Thymus (tissue), 11 donors: Measurements from ENCODE around the gene DCUN1D3. TPM values are rescaled to one million over a fixed set of nuclear protein-coding genes. Genes with fewer than 3 reads are reported as not detected.

Source experiments
- DNase-seq, 9 donors: peaks; one replicate each; pipeline ENCODE4 v3.0.0-alpha.2; 2013; ENCODE audit warnings: low spot score in 9 of 9, low read depth in 6 of 9, missing footprints in 1 of 9
- H3K27ac ChIP-seq, 2 donors: one replicate each; pipeline ENCODE4 v1.5.1; 2013; ENCODE audit warnings: control low read depth in 1 of 2, low read depth in 1 of 2, low read length in 1 of 2, mild to moderate bottlenecking in 1 of 2, moderate library complexity in 1 of 2
- H3K27me3 ChIP-seq, 2 donors: one replicate each; pipeline ENCODE4 v1.5.1; 2013; ENCODE audit warnings: low read length in 1 of 2; ENCODE audit not compliant: control insufficient read depth in 2 of 2, insufficient read depth in 1 of 2
- H3K36me3 ChIP-seq, 2 donors: one replicate each; pipeline ENCODE4 v1.5.1; 2013; ENCODE audit warnings: low read length in 1 of 2, mild to moderate bottlenecking in 1 of 2, moderate library complexity in 1 of 2; ENCODE audit not compliant: control insufficient read depth in 2 of 2, insufficient read depth in 2 of 2
- H3K4me1 ChIP-seq, 2 donors: one replicate each; pipeline ENCODE4 v1.5.1; 2013; ENCODE audit warnings: low read length in 2 of 2; ENCODE audit not compliant: control insufficient read depth in 2 of 2, insufficient read depth in 2 of 2
- H3K4me3 ChIP-seq, 2 donors: one replicate each; pipeline ENCODE4 v1.5.1; 2013; ENCODE audit warnings: low read length in 2 of 2, control low read depth in 1 of 2, mild to moderate bottlenecking in 1 of 2
- H3K9me3 ChIP-seq, 2 donors: one replicate each; pipeline ENCODE4 v1.5.1; 2013; ENCODE audit warnings: low read length in 1 of 2, mild to moderate bottlenecking in 1 of 2; ENCODE audit not compliant: control insufficient read depth in 2 of 2, insufficient read depth in 1 of 2
- WGBS: extraction: QIAGEN DNeasy Blood & Tissue Kit; methylation state at CpG from one replicate; pipeline ENCODE4 v1.1.7; 2013; 5-methylcytosine and 5-hydroxymethylcytosine counted together
- polyA plus RNA-seq: library from polyadenylated mRNA; stranded (reverse); fragments of 200-250 nt; gene quantifications from one replicate; pipeline ENCODE4 v1.2.3, GENCODE V29; 2013
- total RNA-seq: library from RNA; stranded (reverse); fragments of 120-200 nt; gene quantifications from one replicate; pipeline ENCODE4 v1.2.4, GENCODE V29; 2013
- donor health status: healthy.

DCUN1D3 gene
- total and polyA plus RNA-seq, 2 donors: 3.4 to 3.9 TPM

DNA sequence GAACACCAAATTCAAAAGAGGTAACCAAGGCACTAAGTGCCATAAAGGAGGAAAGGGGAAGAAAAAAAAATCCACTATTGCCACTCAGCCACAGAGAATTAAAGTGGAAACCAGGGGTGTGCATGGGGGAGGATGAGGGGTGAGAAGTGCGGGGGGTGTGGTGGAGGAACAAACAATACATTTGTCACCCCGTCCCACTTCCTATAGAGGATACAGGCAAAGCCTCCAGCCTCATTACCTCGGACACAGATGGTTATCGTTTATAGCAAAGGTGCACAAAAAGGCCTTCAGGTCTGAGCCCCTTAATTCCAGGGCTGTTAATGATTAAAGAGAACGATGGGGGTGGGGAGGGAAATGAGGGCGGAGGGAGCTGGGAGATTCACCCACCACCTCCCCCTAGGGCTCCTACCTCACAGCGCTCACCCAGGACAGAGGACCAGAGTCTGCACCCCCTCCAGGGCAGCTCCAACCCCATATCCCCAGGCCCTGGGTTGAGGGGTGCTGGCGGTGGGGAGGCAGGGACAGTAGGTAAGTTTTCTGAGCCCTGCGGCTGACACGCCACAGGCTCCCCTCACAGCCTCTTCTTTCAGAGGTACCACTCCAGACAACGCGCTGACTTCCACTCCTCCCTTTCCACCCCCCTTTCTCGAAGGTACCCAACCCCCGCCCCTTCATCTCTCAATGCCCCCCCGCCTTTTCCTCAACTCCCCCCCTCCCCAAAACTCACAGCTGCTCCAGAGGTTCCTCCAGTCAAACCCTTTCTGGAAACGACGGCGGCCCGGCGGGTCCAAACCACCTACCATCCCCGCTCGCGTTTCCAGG is 470 bp downstream of the DCUN1D3 start:
- Histone ChIP-seq H3K27ac (peak overlapping the region; percentile 88 to 92), H3K4me1 (peaks cover 21 to 22% of the 10 kb centered on the region in 2 donors), H3K27me3 (no peaks in the 10 kb centered on the region), H3K36me3 (peaks cover 0 to 4% of the 10 kb centered on the region in 2 donors), H3K9me3 (no peaks in the 10 kb centered on the region), H3K4me3 (peak overlapping the region; percentile 82 to 92)
- WGBS: under 1% methylated on average over 23 of the region's 23 CpGs
- no peak for DNase-seq

DNA sequence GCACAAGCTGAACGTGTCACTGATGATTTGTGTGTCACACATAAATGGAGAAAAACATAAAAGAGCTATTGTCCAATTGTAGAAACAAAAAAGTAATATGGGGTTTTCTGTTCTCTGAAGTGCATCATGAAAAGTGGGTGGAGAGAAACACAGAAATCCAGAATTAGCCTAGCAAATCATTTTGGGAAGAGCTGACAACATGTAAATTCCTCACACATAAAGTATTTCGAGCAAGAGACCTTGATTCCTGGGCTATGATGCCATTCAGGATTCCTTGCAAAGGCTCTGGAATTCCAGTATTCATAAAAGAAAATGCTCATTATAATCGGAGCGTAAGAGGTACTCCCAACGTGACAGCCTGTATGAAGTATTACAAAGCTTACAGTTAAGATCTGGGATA is 1.1 kb downstream of the DCUN1D3 start:
- 60% methylated on average over 5 of the region's 5 CpGs for WGBS
- no peaks in the 10 kb centered on the region for H3K9me3 ChIP-seq
- DNase-seq: no peak
- H3K4me1 ChIP-seq: peaks cover 18 to 20% of the 10 kb centered on the region in 2 donors
- peak overlapping the region; percentile 82 to 92 for H3K4me3 ChIP-seq
- peaks cover 0 to 4% of the 10 kb centered on the region in 2 donors for H3K36me3 ChIP-seq
- H3K27ac ChIP-seq: no peak overlapping the region
- H3K27me3 ChIP-seq: no peaks in the 10 kb centered on the region

DNA sequence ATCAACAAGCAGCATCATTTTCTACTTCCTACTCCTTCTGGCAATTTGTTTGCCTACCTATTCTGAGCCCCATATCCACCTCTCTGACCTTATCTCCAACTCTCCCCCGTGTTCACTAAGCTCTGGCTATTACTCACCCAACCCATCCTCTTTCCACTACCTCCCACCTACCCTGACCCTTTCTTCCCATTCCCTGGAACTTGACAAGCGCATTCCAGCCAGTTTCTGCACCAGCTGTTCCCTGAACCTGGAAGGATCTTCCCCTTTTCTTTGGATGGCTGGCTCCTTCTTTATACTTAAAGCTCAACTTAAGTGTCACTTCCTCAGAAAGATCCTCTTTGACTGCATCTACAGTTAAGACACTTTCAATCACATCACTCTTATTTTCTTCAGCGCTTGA is 2.2 kb downstream of the DCUN1D3 start:
- WGBS: 95% methylated on average over 3 of the region's 3 CpGs
- H3K27me3 ChIP-seq: no peaks in the 10 kb centered on the region
- no peak overlapping the region for H3K27ac ChIP-seq
- peaks cover 0 to 4% of the 10 kb centered on the region in 2 donors for H3K36me3 ChIP-seq
- H3K4me3 ChIP-seq: no peak overlapping the region
- H3K9me3 ChIP-seq: no peaks in the 10 kb centered on the region
- DNase-seq: no peak
- H3K4me1 ChIP-seq: peaks cover 11 to 14% of the 10 kb centered on the region in 2 donors

DNA sequence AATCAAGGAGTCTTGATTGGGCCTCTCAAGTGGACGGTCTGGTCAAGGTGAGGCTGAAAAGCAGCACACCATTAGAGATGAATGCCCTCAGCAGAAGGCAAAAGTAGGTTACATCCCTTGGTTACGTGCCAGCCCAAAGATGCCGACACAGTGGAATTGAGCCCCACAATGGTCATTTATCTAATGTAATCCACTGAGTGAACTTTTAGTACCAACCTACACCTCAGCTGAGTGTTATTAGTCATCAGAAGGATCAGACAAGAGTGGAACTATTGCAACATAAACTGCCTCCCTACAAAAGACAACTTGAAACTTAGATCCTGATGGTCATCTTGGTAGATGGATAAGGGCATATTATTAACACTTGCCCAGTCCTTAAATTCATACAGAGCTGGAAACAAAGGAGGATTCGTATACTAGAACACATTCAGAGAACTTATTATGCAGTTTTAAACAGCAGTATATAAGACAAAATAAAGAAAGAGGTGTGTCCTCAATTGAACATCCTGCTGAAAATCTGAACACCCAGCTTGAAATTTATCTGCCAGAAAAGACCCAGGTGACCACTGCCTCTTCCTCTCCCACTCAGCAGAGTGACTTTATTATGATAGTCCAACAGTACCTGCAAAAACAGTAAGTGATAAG is 2.8 kb downstream of the DCUN1D3 start:
- H3K36me3 ChIP-seq: peaks cover 0 to 4% of the 10 kb centered on the region in 2 donors
- no peak for DNase-seq
- no peaks in the 10 kb centered on the region for H3K9me3 ChIP-seq
- H3K4me1 ChIP-seq: peaks cover 11 to 14% of the 10 kb centered on the region in 2 donors
- H3K4me3 ChIP-seq: no peak overlapping the region
- no peak overlapping the region for H3K27ac ChIP-seq
- WGBS: 97% methylated on average over 4 of the region's 4 CpGs
- H3K27me3 ChIP-seq: no peaks in the 10 kb centered on the region

DNA sequence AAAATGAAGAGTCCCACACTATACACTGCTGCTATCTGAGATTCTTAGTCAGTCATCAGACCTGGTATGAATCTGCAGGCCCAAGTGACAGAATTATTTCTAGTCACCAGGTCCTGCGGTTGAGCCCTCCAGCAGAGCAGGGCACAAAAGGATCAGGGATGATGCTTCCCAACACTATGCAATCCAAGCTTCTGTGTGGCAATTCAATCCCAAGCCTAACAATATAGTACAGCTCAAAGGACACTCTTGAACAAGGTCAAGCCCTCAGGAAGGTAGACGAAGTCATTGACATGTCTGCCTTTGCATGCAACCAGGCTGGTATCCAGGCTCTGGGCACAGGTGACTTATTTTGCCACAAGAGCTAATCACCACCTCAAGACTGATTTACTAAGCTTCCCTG is 5.8 kb downstream of the DCUN1D3 start:
- Histone ChIP-seq H3K27ac (no peak overlapping the region), H3K27me3 (no peaks in the 10 kb centered on the region), H3K4me1 (peaks cover 3 to 7% of the 10 kb centered on the region in 2 donors), H3K4me3 (no peak overlapping the region), H3K9me3 (no peaks in the 10 kb centered on the region), H3K36me3 (peaks cover 4% of the 10 kb centered on the region in 2 donors)
- whole genome bisulfite sequencing: 98% methylated on average over 2 of the region's 2 CpGs
- DNase-seq: no peak

DNA sequence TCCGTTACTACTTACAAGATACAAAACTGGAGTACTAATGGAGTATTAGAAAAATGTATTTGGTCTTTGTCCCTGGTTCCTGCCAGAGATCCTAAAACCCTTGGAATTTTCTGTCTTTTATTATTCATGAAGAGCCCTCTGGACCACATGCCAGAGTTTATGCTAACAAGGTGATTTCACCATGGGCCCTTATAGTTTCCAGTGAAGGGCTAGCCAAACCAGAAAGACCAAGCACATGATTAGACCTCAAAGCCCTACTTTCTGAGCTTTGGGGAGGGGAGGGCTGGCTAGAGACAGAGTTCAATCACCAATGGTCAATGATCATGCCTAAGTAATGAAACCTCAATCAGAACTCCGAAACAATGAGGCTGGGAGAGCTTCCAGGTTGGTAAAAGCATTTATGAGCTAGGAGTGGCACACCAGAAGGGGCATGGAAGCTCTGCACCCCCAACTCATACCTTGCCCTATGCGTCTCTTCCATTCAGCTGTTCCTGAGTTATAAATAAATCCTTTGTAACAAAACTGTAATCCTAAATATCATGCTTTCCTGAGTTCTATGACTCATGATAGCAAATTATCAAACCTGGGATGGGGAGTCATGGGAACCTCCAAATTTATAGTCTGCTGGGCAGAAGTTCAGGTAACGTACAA is 10.4 kb downstream of the DCUN1D3 start:
- Histone ChIP-seq H3K4me3 (no peak overlapping the region), H3K27ac (no peak overlapping the region), H3K27me3 (no peaks in the 10 kb centered on the region), H3K4me1 (no peaks in the 10 kb centered on the region), H3K9me3 (no peaks in the 10 kb centered on the region), H3K36me3 (peaks cover 0 to 4% of the 10 kb centered on the region in 2 donors)
- no peak for DNase-seq
- 98% methylated on average over 4 of the region's 4 CpGs for WGBS

DNA sequence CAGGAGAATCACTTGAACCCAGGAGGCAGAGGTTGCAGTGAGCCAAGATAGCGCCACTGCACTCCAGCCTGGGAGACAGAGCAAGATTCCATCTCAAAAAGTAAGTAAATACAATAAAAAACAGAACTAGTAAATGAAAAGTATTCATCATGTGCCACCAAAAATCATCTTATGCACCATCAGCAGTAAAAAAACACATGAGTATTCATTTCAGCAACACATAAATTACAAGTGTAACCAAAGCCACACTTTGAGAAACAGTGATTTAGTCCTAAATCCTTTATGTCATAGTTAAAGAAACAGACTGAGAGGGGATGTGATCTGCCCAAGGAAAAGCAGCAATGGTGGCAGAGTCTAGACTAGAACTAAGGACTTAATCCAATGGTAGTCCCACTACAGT is 13.0 kb downstream of the DCUN1D3 start:
- no peak overlapping the region for H3K4me3 ChIP-seq
- DNase-seq: no peak
- H3K4me1 ChIP-seq: peaks cover 0 to 5% of the 10 kb centered on the region in 2 donors
- no peaks in the 10 kb centered on the region for H3K27me3 ChIP-seq
- no peak overlapping the region for H3K27ac ChIP-seq
- 100% methylated on average over 1 of the region's 1 CpG for WGBS
- H3K36me3 ChIP-seq: peaks cover 0 to 4% of the 10 kb centered on the region in 2 donors
- no peaks in the 10 kb centered on the region for H3K9me3 ChIP-seq

DNA sequence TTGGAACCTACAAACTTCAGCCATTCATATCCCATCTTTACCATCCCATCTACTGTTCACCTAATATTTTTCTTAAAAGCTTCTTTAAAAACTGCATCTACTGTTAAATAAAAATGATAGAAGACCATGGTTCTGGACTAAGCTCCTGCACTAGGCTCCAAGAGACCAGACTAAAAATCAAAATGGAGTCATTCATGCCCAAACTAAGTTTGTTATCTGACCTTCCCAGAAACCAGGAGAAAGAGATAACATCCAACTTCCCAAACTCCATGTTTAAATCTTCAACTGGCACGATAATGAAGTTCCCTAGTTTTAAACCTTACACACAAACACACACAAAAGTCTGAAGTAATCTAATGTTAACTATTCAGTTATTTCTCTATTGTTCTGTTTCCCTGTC is 13.8 kb downstream of the DCUN1D3 start:
- no peaks in the 10 kb centered on the region for H3K36me3 ChIP-seq
- WGBS: 97% methylated on average over 1 of the region's 1 CpG
- peaks cover 0 to 5% of the 10 kb centered on the region in 2 donors for H3K4me1 ChIP-seq
- H3K27me3 ChIP-seq: no peaks in the 10 kb centered on the region
- no peaks in the 10 kb centered on the region for H3K9me3 ChIP-seq
- H3K27ac ChIP-seq: no peak overlapping the region
- no peak overlapping the region for H3K4me3 ChIP-seq
- DNase-seq: no peak

DNA sequence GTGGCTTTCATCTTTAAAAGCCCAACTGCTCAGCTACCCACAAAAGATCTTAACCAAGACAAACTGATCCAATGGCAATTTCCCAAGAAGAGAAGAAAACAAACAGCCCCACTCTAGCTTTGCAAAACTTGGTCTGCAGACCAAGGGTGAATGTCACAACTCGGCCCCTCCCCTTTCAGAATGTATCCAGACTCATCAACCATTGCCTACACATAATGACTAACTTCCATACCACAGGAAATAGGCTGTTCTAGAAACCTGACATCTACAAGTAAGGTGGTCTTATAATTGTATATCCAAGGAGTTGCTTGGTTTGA is 16.0 kb downstream of the DCUN1D3 start:
- Histone ChIP-seq H3K4me3 (no peak overlapping the region), H3K27me3 (no peaks in the 10 kb centered on the region), H3K4me1 (peaks cover 0 to 5% of the 10 kb centered on the region in 2 donors), H3K9me3 (no peaks in the 10 kb centered on the region), H3K36me3 (no peaks in the 10 kb centered on the region), H3K27ac (peak overlapping the region in 1 of 2 donors; percentile 9)
- WGBS: 35% methylated on average over 1 of the region's 1 CpG
- peak in 1 of 9 donors; percentile 26 for DNase-seq
